SK-N-SH (cell line): ENCODE data around the gene TM9SF2. TPM values are rescaled to one million over a fixed set of nuclear protein-coding genes. Genes with fewer than 3 reads are reported as not detected.

Source experiments
- CTCF ChIA-PET: fragments of 300-600, 350-600 bp; formaldehyde crosslinking; extraction: SDS; loops from one replicate; lab custom pipeline; 2021; lab: Yijun Ruan, JAX
- POLR2A ChIA-PET: fragments of 350-600 bp; sonication (Branson Sonifier 250); formaldehyde crosslinking; extraction: SDS; loops from one replicate; lab custom pipeline; 2020; ENCODE audit warnings: antibody characterized with exemption, inconsistent platforms; lab: Yijun Ruan, JAX
- DNase-seq: peaks from one replicate; pipeline ENCODE4 v3.0.0; 2012
- H2AFZ ChIP-seq: fragments of 200-600 bp; sonication (generic); 2 replicates; pipeline ENCODE4 v1.8.1; 2016; ENCODE audit warnings: antibody characterized with exemption, mild to moderate bottlenecking, low read depth
- H3F3A ChIP-seq: fragments of 200-600 bp; sonication (generic); replicated peaks from 2 replicates; pipeline ENCODE3; 2016; ENCODE audit warnings: antibody characterized with exemption, mild to moderate bottlenecking; ENCODE audit not compliant: insufficient read depth
- H3K27ac ChIP-seq, 2 experiments: fragments of 200-500 bp in 1 of 2; fragments of 200-600 bp in 1 of 2; sonication (Bioruptor generic) in 1 of 2; sonication (generic), shearing (Covaris generic) in 1 of 2; 2 replicates each; pipeline versions ENCODE4 v1.5.1 to v1.6.1; 2014 to 2016; ENCODE audit warnings: low read depth in 2 of 2, inconsistent platforms in 1 of 2, low read length in 1 of 2, mild to moderate bottlenecking in 1 of 2, mixed read lengths in 1 of 2
- H3K27me3 ChIP-seq: fragments of 200-600 bp; sonication (generic), shearing (Covaris generic); 2 replicates; pipeline ENCODE4 v1.6.1; 2016; ENCODE audit warnings: mixed run types; ENCODE audit not compliant: insufficient read depth
- H3K36me3 ChIP-seq, 2 experiments: fragments of 200-500 bp in 1 of 2; fragments of 200-600 bp in 1 of 2; sonication (Bioruptor generic) in 1 of 2; sonication (generic) in 1 of 2; replicated peaks in 1 of 2; 2 replicates each; pipeline versions ENCODE3 to v1.5.1; 2014 to 2016; ENCODE audit warnings: low read length in 1 of 2, mild to moderate bottlenecking in 1 of 2; ENCODE audit not compliant: insufficient read depth in 2 of 2, control insufficient read depth in 1 of 2
- H3K4me1 ChIP-seq, 2 experiments: fragments of 200-500 bp in 1 of 2; fragments of 200-600 bp in 1 of 2; sonication (Bioruptor generic) in 1 of 2; sonication (generic), shearing (Covaris generic) in 1 of 2; 2 replicates each; pipeline versions ENCODE4 v1.5.1 to v1.6.1; 2014 to 2016; ENCODE audit warnings: low read depth in 1 of 2, low read length in 1 of 2, mixed run types in 1 of 2; ENCODE audit not compliant: insufficient read depth in 2 of 2, control insufficient read depth in 1 of 2
- H3K4me2 ChIP-seq: fragments of 200-600 bp; sonication (generic), shearing (Covaris generic); 2 replicates; pipeline ENCODE4 v1.6.1; 2017; ENCODE audit warnings: mixed run types
- H3K4me3 ChIP-seq, 2 experiments: fragments of 200-500 bp in 1 of 2; fragments of 200-600 bp in 1 of 2; sonication (Bioruptor generic) in 1 of 2; sonication (generic), shearing (Covaris generic) in 1 of 2; 2 replicates each; pipeline versions ENCODE4 v1.5.1 to v1.8.1; 2014 to 2016; ENCODE audit warnings: low read depth in 2 of 2, inconsistent platforms in 1 of 2, low read length in 1 of 2, mild to moderate bottlenecking in 1 of 2, mixed read lengths in 1 of 2, moderate library complexity in 1 of 2
- H3K79me2 ChIP-seq: fragments of 200-600 bp; sonication (generic); 2 replicates; pipeline ENCODE4 v1.8.1; 2017; ENCODE audit warnings: mild to moderate bottlenecking; ENCODE audit not compliant: insufficient read depth
- H3K9ac ChIP-seq: fragments of 200-600 bp; sonication (generic); 2 replicates; pipeline ENCODE4 v1.6.1; 2017; ENCODE audit warnings: mixed run types
- H3K9me2 ChIP-seq: fragments of 200-600 bp; sonication (generic); 2 replicates; pipeline ENCODE4 v1.6.1; 2017; ENCODE audit warnings: mixed run types
- H3K9me3 ChIP-seq: fragments of 200-600 bp; sonication (generic); 2 replicates; pipeline ENCODE4 v1.6.1; 2017; ENCODE audit warnings: mixed run types, mild to moderate bottlenecking, moderate library complexity
- H4K20me1 ChIP-seq: fragments of 200-600 bp; sonication (generic); 2 replicates; pipeline ENCODE4 v1.6.1; 2017; ENCODE audit warnings: mild to moderate bottlenecking, mixed run types; ENCODE audit not compliant: insufficient read depth
- EZH2phosphoT487 ChIP-seq: fragments of 200-600 bp; sonication (generic); IDR thresholded peaks from 2 replicates; pipeline ENCODE4 v1.6.1; 2017; ENCODE audit warnings: low read depth, mixed run types, mild to moderate bottlenecking, antibody characterized with exemption, moderate library complexity, borderline replicate concordance
- FOSL2 ChIP-seq: IDR thresholded peaks from 2 replicates; pipeline ENCODE4 v1.4.0; 2012; ENCODE audit warnings: low read depth, mild to moderate bottlenecking, moderate library complexity, borderline replicate concordance
- FOXM1 ChIP-seq: IDR thresholded peaks from 2 replicates; pipeline ENCODE4 v1.4.0; 2012; ENCODE audit warnings: low read depth, mild to moderate bottlenecking
- GABPA ChIP-seq: IDR thresholded peaks from 2 replicates; pipeline ENCODE4 v1.4.0; 2012; ENCODE audit warnings: low read depth, mild to moderate bottlenecking
- GATA2 ChIP-seq: sonication (generic); formaldehyde crosslinking; IDR thresholded peaks from 2 replicates; pipeline ENCODE4 v1.5.0; 2020; ENCODE audit warnings: mild to moderate bottlenecking, missing genetic modification reagents
- MEF2A ChIP-seq: IDR thresholded peaks from 2 replicates; pipeline ENCODE4 v1.4.0; 2012; ENCODE audit warnings: low read depth, borderline replicate concordance
- MXI1 ChIP-seq: IDR thresholded peaks from 2 replicates; pipeline ENCODE4 v1.6.1; 2012; ENCODE audit warnings: mild to moderate bottlenecking, low read depth, low read length, improper control_type of control experiment
- NRF1 ChIP-seq: IDR thresholded peaks from 2 replicates; pipeline ENCODE4 v1.6.1; 2012; ENCODE audit warnings: low read depth, mild to moderate bottlenecking, low read length
- RAD21 ChIP-seq: IDR thresholded peaks from 2 replicates; pipeline ENCODE4 v1.6.1; 2012; ENCODE audit warnings: mild to moderate bottlenecking, low read length
- REST ChIP-seq: IDR thresholded peaks from 2 replicates; pipeline ENCODE4 v1.6.1; 2012; ENCODE audit warnings: mild to moderate bottlenecking, low read depth, low read length, moderate library complexity
- SIN3A ChIP-seq: IDR thresholded peaks from 2 replicates; pipeline ENCODE4 v1.6.1; 2012; ENCODE audit warnings: low read depth, mild to moderate bottlenecking, low read length, moderate library complexity, borderline replicate concordance
- TCF12 ChIP-seq: IDR thresholded peaks from 2 replicates; pipeline ENCODE4 v1.4.0; 2012
- YY1 ChIP-seq: IDR thresholded peaks from 2 replicates; pipeline ENCODE4 v1.4.0; 2012; ENCODE audit warnings: low read depth, mild to moderate bottlenecking
- ZBTB33 ChIP-seq: IDR thresholded peaks from 2 replicates; pipeline ENCODE4 v1.4.0; 2012; ENCODE audit warnings: low read depth, borderline replicate concordance
- WGBS: methylation state at CpG from one replicate; pipeline ENCODE4 v1.1.6; 2017; ENCODE audit warnings: low lambda C conversion rate; 5-methylcytosine and 5-hydroxymethylcytosine counted together
- polyA plus RNA-seq, 3 experiments: library from polyadenylated mRNA; depleted of rRNA; stranded (reverse); fragments of >200 nt; gene quantifications; 2 replicates each; pipeline ENCODE4 v1.2.3, GENCODE V29; 2012
- TF ChIP-seq, protein P1 (sequence below): fragments of 150-350 bp; IDR thresholded peaks from 2 replicates; pipeline ENCODE4 v1.6.1; 2017; ENCODE audit warnings: antibody characterized with exemption, low read length, low read depth, borderline replicate concordance
- TF ChIP-seq, protein P2 (sequence below): IDR thresholded peaks from 2 replicates; pipeline ENCODE4 v1.4.0; 2012; ENCODE audit warnings: low read depth

The TM9SF2 gene
- polyA plus RNA-seq, 1 of the 3 experiments (the other 2 are of a cell fraction) = 49.8 TPM

GRCh38 chr13:99565478-99566124 lies 64.3 kb downstream of the TM9SF2 start:
- Histone ChIP-seq H3K9ac (no peak overlapping the region), H2AFZ (no peak overlapping the region), H3K79me2 (no peaks in the 10 kb centered on the region), H3K4me2 (no peak overlapping the region), H3K4me3 (no peak overlapping the region), H3K9me3 (no peaks in the 10 kb centered on the region), H3K4me1 (no peaks in the 10 kb centered on the region), H4K20me1 (no peaks in the 10 kb centered on the region), H3K36me3 (peaks cover 29 to 38% of the 10 kb centered on the region in 2 experiments), H3K27me3 (no peaks in the 10 kb centered on the region), H3F3A (peaks cover 8% of the 10 kb centered on the region), H3K9me2 (no peaks in the 10 kb centered on the region), H3K27ac (no peak overlapping the region)
- WGBS = 95% methylated on average over 28 of the region's 30 CpGs
- ChIA-PET POLR2A (no interaction called here), CTCF (interaction anchor here (1.8 kb wide), 1 partner anchor 13 kb away, joined by 4 read pairs; no protein-coding TSS in a partner anchor)
- no peak for DNase-seq
- TF ChIP-seq RAD21 (no peak), EZH2phosphoT487 (no peak), MXI1 (no peak)

DNA sequence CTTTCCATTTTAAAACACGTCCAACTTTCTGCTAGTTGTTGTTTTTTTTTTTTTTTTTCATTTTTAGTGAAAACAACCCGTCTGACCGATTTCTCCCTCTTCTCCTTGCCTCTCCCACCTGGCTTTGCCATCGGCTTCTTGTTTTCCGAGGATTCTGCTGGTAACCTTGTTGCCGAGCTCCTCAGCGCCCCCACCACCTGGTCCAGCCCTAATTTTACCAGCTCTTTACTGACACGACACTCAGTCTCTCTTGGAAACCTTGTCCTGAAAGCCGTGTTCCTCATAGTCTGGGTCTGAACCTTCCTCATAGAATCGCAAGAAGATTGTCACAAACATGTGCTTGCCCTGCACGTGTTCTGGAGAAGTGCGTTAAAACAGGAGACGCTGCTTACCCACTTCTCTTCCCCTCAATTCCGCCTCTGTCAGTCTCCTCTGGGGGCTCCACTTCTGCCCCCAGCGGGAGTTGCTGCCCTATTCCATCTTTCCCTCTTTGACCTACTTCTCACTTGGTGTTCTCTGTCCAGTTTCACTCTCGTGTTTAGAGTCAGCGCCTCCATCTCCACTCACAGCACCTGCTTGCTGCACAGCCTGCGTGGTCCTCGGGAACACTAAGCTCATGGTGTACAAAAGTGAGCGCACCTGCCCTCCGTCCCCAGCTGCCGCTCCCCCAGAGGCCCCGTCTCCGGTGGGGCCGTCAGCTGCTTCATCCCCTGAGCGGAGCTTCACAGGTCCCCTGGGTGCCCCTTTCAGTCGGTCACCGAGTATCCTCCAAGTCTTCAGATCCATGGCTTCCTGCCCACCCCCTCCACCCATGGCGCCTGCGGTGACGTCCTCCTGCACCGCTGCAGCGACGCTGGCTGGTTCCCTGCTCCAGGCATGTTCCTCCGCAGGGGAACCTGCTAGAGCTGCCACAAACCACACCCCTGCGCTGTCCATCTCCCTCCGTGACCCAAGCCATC lies 65.1 kb downstream of the TM9SF2 start:
- Histone ChIP-seq H3K9ac (no peak overlapping the region), H2AFZ (no peak overlapping the region), H3F3A (peaks cover 8% of the 10 kb centered on the region), H3K9me3 (no peaks in the 10 kb centered on the region), H3K36me3 (peaks cover 23 to 30% of the 10 kb centered on the region in 2 experiments), H3K4me2 (no peak overlapping the region), H4K20me1 (no peaks in the 10 kb centered on the region), H3K79me2 (no peaks in the 10 kb centered on the region), H3K4me1 (no peaks in the 10 kb centered on the region), H3K4me3 (no peak overlapping the region), H3K27me3 (no peaks in the 10 kb centered on the region), H3K9me2 (no peaks in the 10 kb centered on the region), H3K27ac (no peak overlapping the region)
- ChIA-PET CTCF (interaction anchor here (1.8 kb wide), 1 partner anchor 12 kb away, joined by 4 read pairs; no protein-coding TSS in a partner anchor), POLR2A (no interaction called here)
- DNase-seq = no peak
- TF ChIP-seq, protein P1, sequence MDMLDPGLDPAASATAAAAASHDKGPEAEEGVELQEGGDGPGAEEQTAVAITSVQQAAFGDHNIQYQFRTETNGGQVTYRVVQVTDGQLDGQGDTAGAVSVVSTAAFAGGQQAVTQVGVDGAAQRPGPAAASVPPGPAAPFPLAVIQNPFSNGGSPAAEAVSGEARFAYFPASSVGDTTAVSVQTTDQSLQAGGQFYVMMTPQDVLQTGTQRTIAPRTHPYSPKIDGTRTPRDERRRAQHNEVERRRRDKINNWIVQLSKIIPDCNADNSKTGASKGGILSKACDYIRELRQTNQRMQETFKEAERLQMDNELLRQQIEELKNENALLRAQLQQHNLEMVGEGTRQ = no peak
- TF ChIP-seq, protein P2, sequence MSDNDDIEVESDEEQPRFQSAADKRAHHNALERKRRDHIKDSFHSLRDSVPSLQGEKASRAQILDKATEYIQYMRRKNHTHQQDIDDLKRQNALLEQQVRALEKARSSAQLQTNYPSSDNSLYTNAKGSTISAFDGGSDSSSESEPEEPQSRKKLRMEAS = no peak
- TF ChIP-seq TCF12 (no peak), YY1 (no peak), GABPA (no peak), FOXM1 (no peak), MEF2A (no peak), ZBTB33 (no peak), GATA2 (no peak), RAD21 (no peak), SIN3A (no peak), FOSL2 (no peak), REST (no peak), NRF1 (no peak)
- 98% methylated on average over 37 of the region's 37 CpGs for WGBS
